Activated T-cell treated with anti-CD3 and anti-CD28 coated beads, Interleukin-2, amount 50 U/mL, for 1 hour (primary cell): ENCODE results near the gene MTTP.

Experiments used
- DNase-seq: peaks from one replicate; pipeline ENCODE4 v3.0.0-alpha.2; 2020

MTTP gene

GRCh38 chr4:99642725-99643489, 68.3 kb downstream of the MTTP start:
- DNase-seq = no peak

DNA sequence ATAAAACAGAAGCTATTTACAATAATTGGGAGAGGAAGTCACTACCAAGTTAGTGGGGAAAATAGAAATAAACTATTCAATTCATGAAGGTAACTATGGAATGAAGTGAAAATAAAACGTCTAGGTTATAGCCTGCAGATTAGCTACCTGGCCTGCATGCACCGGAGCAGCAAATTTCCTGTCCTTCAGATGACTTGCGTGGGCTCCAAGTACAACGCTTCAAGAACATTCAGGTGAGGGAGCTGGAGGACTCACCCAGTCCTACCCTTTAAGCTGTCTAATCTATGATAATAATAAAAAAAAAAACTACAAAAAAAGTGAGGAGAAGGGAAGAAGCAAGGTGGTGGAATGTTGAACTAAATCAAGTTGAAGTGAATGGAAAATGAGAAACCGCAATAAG, 69.8 kb downstream of the MTTP start:
- no peak for DNase-seq

DNA sequence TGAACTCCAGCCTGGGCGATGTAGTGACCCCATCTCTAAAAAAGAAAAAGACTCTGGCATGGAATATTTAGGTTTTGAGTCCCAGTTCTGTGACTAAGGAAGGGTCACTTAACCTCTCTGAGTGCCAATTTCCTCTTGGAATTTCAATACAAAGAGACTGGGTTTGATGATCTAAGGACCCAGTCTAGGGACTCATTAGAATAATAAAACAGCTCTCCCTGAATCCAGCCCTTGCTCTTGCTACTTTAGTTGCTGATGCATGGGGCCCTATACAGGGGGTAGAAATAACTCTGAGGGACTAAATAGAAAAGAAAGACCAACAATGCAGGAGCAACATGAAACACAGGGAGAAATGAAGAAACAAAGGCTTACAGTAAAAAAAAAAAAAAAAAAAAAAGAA, 70.4 kb downstream of the MTTP start:
- no peak for DNase-seq

GRCh38 chr4:99645638-99646037, 71.0 kb downstream of the MTTP start:
- no peak for DNase-seq

GRCh38 chr4:99647071-99647470, 72.4 kb downstream of the MTTP start:
- no peak for DNase-seq

- no peak for DNase-seq
These were observed 73.7 kb downstream of the MTTP start for GRCh38 chr4:99648321-99648720.

DNA sequence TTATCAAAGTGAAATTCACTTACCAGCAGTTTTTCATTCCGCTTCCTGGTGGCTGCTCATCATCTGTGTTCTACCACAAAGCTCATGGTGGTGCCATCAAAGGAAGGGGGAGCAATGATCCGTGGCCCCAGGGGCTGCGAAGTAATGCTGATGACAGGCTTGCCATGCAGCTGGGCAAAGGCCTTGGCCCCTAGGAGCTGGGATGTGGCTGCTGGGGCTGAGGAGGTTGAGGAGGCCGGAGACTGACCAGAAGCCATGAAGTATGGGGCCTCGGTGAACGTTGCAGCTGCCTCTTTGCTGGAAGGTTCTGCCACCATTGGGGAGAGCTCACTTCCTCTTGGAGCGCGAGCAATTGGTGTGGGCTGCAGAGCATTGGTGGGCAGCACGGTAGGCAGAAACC, 74.6 kb downstream of the MTTP start:
- DNase-seq = no peak

GRCh38 chr4:99649778-99650177, 75.2 kb downstream of the MTTP start:
- DNase-seq = no peak

- DNase-seq = no peak
These were observed 76.6 kb downstream of the MTTP start for GRCh38 chr4:99651016-99651769.

- no peak for DNase-seq
These were observed 77.3 kb downstream of the MTTP start for GRCh38 chr4:99651811-99652485.

GRCh38 chr4:99652596-99653436, 78.2 kb downstream of the MTTP start:
- DNase-seq = no peak

DNA sequence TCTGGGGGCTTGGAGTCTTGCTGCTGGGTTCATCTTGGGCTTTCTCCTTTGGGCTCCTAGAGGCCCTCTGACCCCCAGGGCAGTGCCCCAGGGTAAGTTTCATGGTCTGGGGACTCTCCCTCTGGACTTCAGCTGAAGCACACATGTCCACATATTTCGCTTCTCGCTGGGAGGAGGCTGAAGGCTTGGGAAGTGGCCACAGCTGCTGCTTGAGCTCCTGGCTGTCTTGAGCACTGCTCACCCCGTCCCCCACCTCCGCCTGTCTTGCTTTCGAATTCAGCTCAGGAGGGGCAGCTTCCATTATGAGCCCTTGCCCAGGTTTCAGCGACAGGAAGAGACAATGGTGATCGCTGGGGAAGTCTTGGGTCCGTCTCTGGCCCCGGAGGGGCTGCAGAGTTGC, 79.3 kb downstream of the MTTP start:
- no peak for DNase-seq

GRCh38 chr4:99654361-99654761, 79.7 kb downstream of the MTTP start:
- no peak for DNase-seq

DNA sequence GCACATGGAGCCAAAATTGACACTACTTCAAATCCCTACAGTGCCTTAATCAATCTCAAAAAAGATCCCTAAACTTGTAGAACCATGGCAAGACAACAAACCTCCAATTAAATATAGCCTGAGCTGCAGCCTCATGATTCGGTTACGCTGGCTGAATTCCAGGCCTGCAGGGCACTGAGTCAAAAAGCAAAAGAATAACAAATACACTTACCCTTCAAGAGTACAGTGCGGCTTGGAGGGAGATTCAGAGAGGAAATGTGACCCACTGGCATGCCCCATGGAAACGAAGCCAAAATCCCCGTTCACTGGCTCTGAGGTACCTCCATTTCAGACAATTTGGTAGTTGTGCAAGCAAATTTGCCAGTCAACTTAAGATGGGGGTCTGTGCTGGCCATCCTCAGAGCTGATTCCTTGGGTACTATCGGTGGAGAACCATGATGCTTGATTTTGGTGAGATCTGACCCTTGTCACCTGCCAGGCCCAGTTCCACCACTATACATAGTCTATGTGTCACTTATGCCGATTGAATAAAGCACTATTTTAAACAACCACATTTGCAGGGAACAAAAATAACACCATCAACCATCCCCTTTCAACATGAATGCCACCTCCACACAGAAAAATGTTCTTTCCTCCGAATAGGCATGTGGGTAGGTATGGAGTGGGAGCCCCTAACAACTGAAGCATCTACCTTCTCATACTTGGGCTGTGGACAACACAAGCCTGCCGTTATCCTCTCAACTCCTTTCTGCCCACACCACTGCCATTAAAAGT, 80.9 kb downstream of the MTTP start:
- no peak for DNase-seq

DNA sequence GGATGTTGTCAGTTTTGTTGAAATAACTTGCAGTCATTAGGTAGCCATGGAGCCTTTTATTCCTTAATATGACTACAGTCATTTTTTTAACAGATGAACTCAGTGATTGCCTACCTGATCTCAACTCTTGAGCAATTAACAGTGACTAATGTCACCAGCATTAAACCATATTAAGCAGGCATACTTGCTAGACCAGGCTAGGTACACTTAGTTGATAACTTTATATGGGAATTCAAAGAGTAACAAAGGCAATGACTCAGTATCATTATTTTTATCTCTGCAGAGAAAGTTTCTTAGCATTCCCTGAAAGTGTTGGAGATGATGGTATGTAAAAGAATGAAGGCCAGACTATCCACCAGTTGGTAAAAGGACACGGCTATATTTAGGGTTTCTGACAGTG, 83.2 kb downstream of the MTTP start, which contains the start of gene C4orf54:
C4orf54 (minus strand) TSS at position 31 of the 400 bp plus-strand sequence. CDS start 3,180 bp downstream, outside the sequence.
- no peak for DNase-seq

DNA sequence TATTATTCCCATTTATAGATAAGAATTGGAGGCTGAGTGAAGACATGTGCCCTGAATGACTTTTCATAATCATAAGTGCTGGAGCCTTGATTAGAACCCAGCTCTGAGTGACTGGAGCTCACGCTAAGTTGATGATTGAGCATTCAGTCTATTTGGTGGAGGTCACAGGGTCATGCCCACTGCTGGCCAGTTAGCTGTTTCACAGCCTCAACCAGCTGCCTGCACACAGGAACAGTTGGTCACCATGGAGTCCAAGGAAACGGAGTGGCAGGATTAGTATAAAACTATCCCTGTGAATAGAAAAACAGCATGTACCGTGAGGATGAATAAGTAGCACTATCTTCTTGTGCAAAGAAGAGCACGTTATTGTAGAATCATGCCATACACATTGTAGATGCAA, 84.0 kb downstream of the MTTP start:
- DNase-seq = no peak

DNA sequence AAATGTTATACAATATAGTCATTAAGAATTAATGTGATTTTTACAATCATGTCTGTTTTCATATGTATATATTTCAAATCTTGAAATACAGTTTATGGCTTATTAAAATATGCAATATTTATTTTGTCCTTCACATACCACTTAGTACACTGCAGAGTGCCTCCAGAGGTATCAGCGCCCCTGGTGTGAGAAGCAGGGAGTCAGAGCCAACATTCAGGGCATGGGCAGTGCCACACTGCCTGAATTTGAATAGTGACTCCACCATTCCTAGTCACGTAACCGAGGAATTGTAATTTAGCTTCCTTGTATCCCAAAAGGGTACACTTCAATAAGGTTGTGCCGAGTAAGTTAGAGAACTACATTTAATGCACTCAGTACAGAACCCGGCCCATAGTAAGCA, 87.3 kb downstream of the MTTP start:
- DNase-seq = no peak

GRCh38 chr4:99664716-99665115, 90.1 kb downstream of the MTTP start:
- no peak for DNase-seq

DNA sequence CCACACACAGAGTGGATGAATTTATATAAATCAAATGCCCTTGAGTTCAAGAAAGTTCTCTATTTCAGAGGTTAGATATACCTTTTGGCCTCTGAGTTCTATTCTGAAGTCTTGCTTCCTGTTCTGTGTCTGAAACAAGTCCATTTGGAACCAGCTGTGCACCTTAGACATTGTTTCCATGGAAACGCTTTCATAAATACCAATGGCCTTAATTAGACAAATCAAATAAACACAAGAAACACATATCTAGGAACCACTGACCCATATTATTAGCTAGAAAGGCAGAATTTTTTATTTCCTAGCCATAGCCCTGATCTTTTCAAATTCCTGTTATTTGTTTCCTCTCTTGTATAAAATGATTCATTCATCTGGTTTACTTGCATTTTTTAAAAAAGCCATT, 91.4 kb downstream of the MTTP start:
- DNase-seq = no peak

GRCh38 chr4:99668472-99668871, 93.8 kb downstream of the MTTP start:
- DNase-seq = no peak

DNA sequence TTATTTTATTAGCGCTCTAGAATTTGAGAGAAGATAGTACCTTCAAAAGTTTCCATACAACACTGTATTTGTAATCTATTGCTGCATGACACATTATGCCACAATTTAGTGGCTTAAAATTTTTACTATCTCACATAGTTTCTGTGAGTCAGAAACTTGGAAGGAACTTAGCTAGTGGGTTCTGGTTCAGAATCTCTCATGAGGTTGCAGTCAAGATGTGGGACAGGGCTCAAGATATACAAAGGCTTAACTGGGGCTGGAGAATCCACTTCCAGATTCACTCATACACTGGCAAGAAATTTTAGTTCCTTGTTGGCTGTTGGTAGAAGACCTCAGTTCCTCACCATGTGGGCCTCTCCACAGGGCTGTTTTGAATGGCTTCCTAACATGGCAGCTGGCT, 94.5 kb downstream of the MTTP start:
- DNase-seq = no peak
